ENCODE results near the gene EVX2. TPM values are rescaled to one million over a fixed set of nuclear protein-coding genes. Genes with fewer than 3 reads are reported as not detected.

Gene EVX2
- total RNA-seq, 2 experiments from 2014 or later = not detected

DNA sequence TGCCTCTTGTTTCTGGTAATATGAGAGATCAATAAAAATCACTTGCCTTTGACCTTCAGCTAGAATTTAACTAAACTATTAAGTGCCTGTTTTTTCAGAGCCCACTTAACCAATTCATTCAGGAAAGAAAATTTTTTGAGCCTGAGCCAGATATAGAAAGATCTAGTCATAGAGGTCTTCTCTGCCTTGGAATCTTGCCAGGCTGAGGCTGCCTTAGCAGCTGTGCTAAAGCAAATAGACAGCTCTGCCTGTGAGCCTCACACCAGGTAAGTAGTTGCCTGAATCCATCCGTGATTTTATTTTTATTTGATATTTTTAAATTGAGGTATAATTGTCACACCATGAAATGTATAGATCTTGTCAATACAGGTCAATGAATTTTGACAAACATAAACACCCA is 27.4 kb downstream of the EVX2 start:
- POLR2A ChIA-PET = no interaction called here
- Histone ChIP-seq H3K36me3 (ENCODE audit: insufficient read depth, low read length) (no peaks in the 10 kb centered on the region), H3K9me3 (ENCODE audit: control insufficient read depth in 1 of 2, insufficient read depth in 1 of 2, low read length in 2 of 2) (no peaks in the 10 kb centered on the region), H3K27me3 (ENCODE audit: control insufficient read depth in 1 of 2, insufficient read depth in 2 of 2, low read length in 2 of 2) (peaks cover 9 to 37% of the 10 kb centered on the region in 2 experiments), H3K4me3 (ENCODE audit: low read length) (no peak overlapping the region), H3K4me1 (ENCODE audit: insufficient read depth, low read length) (no peaks in the 10 kb centered on the region), H3K27ac (ENCODE audit: low read depth in 1 of 2, low read length in 2 of 2) (no peak overlapping the region)
- Mint-ChIP-seq H3K4me3 (no peak overlapping the region), H3K27ac (no peak overlapping the region), H3K27me3 (peaks cover 73% of the 10 kb centered on the region), H3K36me3 (ENCODE audit: low read depth) (no peaks in the 10 kb centered on the region), H3K4me1 (ENCODE audit: low read depth) (no peaks in the 10 kb centered on the region), H3K9me3 (no peaks in the 10 kb centered on the region)
- intact Hi-C loops (cut with DNase I, micrococcal nuclease) = no loop called here
- TF ChIP-seq, protein P1, sequence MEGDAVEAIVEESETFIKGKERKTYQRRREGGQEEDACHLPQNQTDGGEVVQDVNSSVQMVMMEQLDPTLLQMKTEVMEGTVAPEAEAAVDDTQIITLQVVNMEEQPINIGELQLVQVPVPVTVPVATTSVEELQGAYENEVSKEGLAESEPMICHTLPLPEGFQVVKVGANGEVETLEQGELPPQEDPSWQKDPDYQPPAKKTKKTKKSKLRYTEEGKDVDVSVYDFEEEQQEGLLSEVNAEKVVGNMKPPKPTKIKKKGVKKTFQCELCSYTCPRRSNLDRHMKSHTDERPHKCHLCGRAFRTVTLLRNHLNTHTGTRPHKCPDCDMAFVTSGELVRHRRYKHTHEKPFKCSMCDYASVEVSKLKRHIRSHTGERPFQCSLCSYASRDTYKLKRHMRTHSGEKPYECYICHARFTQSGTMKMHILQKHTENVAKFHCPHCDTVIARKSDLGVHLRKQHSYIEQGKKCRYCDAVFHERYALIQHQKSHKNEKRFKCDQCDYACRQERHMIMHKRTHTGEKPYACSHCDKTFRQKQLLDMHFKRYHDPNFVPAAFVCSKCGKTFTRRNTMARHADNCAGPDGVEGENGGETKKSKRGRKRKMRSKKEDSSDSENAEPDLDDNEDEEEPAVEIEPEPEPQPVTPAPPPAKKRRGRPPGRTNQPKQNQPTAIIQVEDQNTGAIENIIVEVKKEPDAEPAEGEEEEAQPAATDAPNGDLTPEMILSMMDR (IDR thresholded peaks at IDR 0.05) = no peak
- CTCF ChIA-PET = no interaction called here
- no peak for ATAC-seq (ENCODE audit: poor library complexity)
- no peak for DNase-seq

DNA sequence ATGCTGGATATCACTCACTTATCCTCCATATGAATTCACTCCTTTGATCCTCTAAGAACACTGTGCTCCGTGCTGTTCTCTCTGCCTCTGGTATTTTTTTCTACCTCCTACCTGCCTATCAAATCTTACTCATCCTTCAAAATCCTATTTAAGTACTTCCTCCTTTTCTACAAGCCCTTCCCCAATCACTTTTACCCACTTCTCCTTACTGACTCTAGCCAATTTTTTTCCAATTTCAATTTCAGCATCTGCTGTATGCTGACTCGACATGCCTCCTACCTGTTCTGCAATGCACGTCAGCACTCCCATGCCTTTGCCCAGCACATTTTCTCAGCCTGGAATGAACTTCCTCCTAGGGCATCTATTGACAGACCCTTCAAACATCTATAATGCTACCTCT is 44.4 kb downstream of the EVX2 start:
- Histone ChIP-seq H3K36me3 (ENCODE audit: insufficient read depth, low read length) (no peaks in the 10 kb centered on the region), H3K4me1 (ENCODE audit: insufficient read depth, low read length) (no peaks in the 10 kb centered on the region), H3K27ac (ENCODE audit: low read depth in 1 of 2, low read length in 2 of 2) (no peak overlapping the region), H3K9me3 (ENCODE audit: control insufficient read depth in 1 of 2, insufficient read depth in 1 of 2, low read length in 2 of 2) (peaks cover 0 to 6% of the 10 kb centered on the region in 2 experiments), H3K4me3 (ENCODE audit: low read length) (no peak overlapping the region), H3K27me3 (ENCODE audit: control insufficient read depth in 1 of 2, insufficient read depth in 2 of 2, low read length in 2 of 2) (peaks cover 2 to 22% of the 10 kb centered on the region in 2 experiments)
- ChIA-PET POLR2A (no interaction called here), CTCF (no interaction called here)
- no peak overlapping the region for H3K27ac Mint-ChIP-seq
- H3K4me1 Mint-ChIP-seq (ENCODE audit: low read depth) = no peaks in the 10 kb centered on the region
- peaks cover 57% of the 10 kb centered on the region for H3K27me3 Mint-ChIP-seq
- DNase-seq (no peak), ATAC-seq (ENCODE audit: poor library complexity) (no peak)
- no peak overlapping the region for H3K4me3 Mint-ChIP-seq
- peaks cover 2% of the 10 kb centered on the region for H3K9me3 Mint-ChIP-seq
- TF ChIP-seq, protein P1 (IDR thresholded peaks at IDR 0.05) = no peak
- intact Hi-C loops (cut with DNase I, micrococcal nuclease) = no loop called here
- no peaks in the 10 kb centered on the region for H3K36me3 Mint-ChIP-seq (ENCODE audit: low read depth)

DNA sequence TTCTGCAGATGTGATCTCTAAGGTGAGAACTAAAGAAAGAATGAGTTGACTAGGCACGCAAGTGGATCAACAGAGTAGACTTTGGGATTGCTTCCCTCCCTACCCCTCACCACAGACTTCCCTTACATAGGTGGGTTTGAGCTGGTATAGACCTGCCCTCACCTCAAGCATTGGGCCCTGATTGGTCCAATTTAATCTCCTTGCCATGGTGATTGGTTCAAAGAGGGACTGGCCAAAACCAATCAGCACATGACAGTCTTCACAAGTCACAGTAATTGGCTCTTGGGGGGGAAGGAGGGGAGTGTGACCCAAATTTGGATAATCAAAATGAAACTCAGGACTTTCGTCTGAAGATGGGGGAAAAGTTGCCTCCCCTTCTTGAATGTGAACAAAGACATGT is 45.1 kb downstream of the EVX2 start:
- Mint-ChIP-seq H3K4me3 (no peak overlapping the region), H3K4me1 (ENCODE audit: low read depth) (no peaks in the 10 kb centered on the region), H3K9me3 (peaks cover 2% of the 10 kb centered on the region), H3K36me3 (ENCODE audit: low read depth) (no peaks in the 10 kb centered on the region), H3K27me3 (peaks cover 64% of the 10 kb centered on the region), H3K27ac (no peak overlapping the region)
- ChIA-PET POLR2A (no interaction called here), CTCF (no interaction called here)
- no peaks in the 10 kb centered on the region for H3K4me1 ChIP-seq (ENCODE audit: insufficient read depth, low read length)
- peaks cover 2 to 22% of the 10 kb centered on the region in 2 experiments for H3K27me3 ChIP-seq (ENCODE audit: control insufficient read depth in 1 of 2, insufficient read depth in 2 of 2, low read length in 2 of 2)
- intact Hi-C loops (cut with DNase I, micrococcal nuclease) = no loop called here
- no peak overlapping the region for H3K27ac ChIP-seq (ENCODE audit: low read depth in 1 of 2, low read length in 2 of 2)
- H3K36me3 ChIP-seq (ENCODE audit: insufficient read depth, low read length) = no peaks in the 10 kb centered on the region
- DNase-seq = no peak
- no peak for ATAC-seq (ENCODE audit: poor library complexity)
- no peak overlapping the region for H3K4me3 ChIP-seq (ENCODE audit: low read length)
- TF ChIP-seq, protein P1 (IDR thresholded peaks at IDR 0.05) = no peak
- H3K9me3 ChIP-seq (ENCODE audit: control insufficient read depth in 1 of 2, insufficient read depth in 1 of 2, low read length in 2 of 2) = peaks cover 0 to 5% of the 10 kb centered on the region in 2 experiments
